Adrenal gland (tissue), 12 donors: ENCODE measurements around the gene ADARB2. TPM values are rescaled to one million over a fixed set of nuclear protein-coding genes. Genes with fewer than 3 reads are reported as not detected.

Source experiments
- DNase-seq, 7 donors: peaks; one replicate each; pipeline ENCODE4 v3.0.0-alpha.2; 2019 to 2020
- H3K27ac ChIP-seq, 5 donors: fragments of 200-600 bp; sonication (generic) in 4 of 5; 1 replicate in 3 of 5; 2 replicates in 2 of 5; pipeline versions ENCODE4 v1.5.1 to v1.8.0; 2016 to 2020; ENCODE audit warnings: mild to moderate bottlenecking in 1 of 5
- H3K27me3 ChIP-seq: fragments of 200-600 bp; 2 replicates; pipeline ENCODE4 v1.8.0; 2021
- H3K36me3 ChIP-seq, 2 donors: fragments of 200-600 bp; replicated peaks in 1 of 2; 1 replicate in 1 of 2; 2 replicates in 1 of 2; pipeline versions ENCODE4 v1.5.1 to v1.8.0; 2018 to 2022
- H3K4me1 ChIP-seq, 2 donors: fragments of 200-600 bp; replicated peaks in 1 of 2; 1 replicate in 1 of 2; 2 replicates in 1 of 2; pipeline versions ENCODE4 v1.5.1 to v1.8.0; 2018 to 2021
- H3K4me3 ChIP-seq, 4 donors: fragments of 200-600 bp; sonication (generic) in 3 of 4; one replicate each; pipeline ENCODE4 v1.5.1; 2016 to 2018
- H3K9me3 ChIP-seq, 3 donors: fragments of 200-600 bp; sonication (generic) in 1 of 3; replicated peaks in 1 of 3; 1 replicate in 2 of 3; 2 replicates in 1 of 3; pipeline versions ENCODE4 v1.5.1 to v1.8.0; 2016 to 2021
- POLR2A ChIP-seq, 2 donors: fragments of 450-650 bp; IDR thresholded peaks; one replicate each; pipeline ENCODE4 v1.6.1; 2017; ENCODE audit warnings: antibody characterized with exemption in 2 of 2, mild to moderate bottlenecking in 2 of 2, moderate library complexity in 1 of 2
- WGBS, 4 donors: extraction: QIAGEN DNeasy Blood & Tissue Kit in 2 of 4; methylation state at CpG; one replicate each; pipeline versions ENCODE4 v1.1.5 to v1.1.7; 2013 to 2017; 5-methylcytosine and 5-hydroxymethylcytosine counted together
- intact Hi-C, 2 donors: fragments of 100-400 bp; cut with DNase I; formaldehyde crosslinking; loops; one replicate each; pipeline versions ENCODE4 v1.14.1 to v1.15.0; 2022 to 2023
- polyA plus RNA-seq, 3 donors: library from polyadenylated mRNA; stranded (reverse); fragments of 200-250 nt in 2 of 3; fragments of 350-450 nt in 1 of 3; fragmentation: Illumina TruSeq in 1 of 3; extraction: RNeasy Lipid Tissue Mini Kit (QIAGEN cat#74804) in 1 of 3; gene quantifications; one replicate each; pipeline ENCODE4 v1.2.3, GENCODE V29; 2013 to 2014
- total RNA-seq, 9 donors: library from RNA; depleted of rRNA in 4 of 9; stranded (reverse); fragments of >200 nt in 4 of 9; fragments of 120-200 nt in 1 of 9; fragmentation: NEBNext Ultra II Directional in 1 of 9; extraction: Animal tissue kit (Norgen Biotek cat#: 25700) in 1 of 9; gene quantifications; one replicate each; pipeline versions ENCODE4 v1.1.0 to v1.2.4, GENCODE V29; 2013 to 2023
- TF ChIP-seq, protein P1 (sequence below), 6 experiments: fragments of 450-650 bp in 4 of 6; fragments of 200-600 bp in 2 of 6; sonication (generic) in 1 of 6; IDR thresholded peaks; 1 replicate in 5 of 6; 2 replicates in 1 of 6; pipeline versions ENCODE4 v1.5.1 to v1.8.0; 2016 to 2021; ENCODE audit warnings: antibody characterized with exemption in 6 of 6, mild to moderate bottlenecking in 2 of 6, moderate library complexity in 1 of 6
- donor health status: healthy with polysubstance abuse.
- donor health status: Bipolar disorder and iron deficiency.
- donor health status: DM: yes; HTN: yes; CAD: no.
- donor health status: DM: no; HTN: no; CAD: no.
- donor health status: DM: no; HTN: no; CAD: no.
- donor health status: DM: yes; HTN: yes; CAD: no.

The ADARB2 gene
- total and polyA plus RNA-seq, 12 donors: 0.14 to 3.1 (median 0.91) TPM

DNA sequence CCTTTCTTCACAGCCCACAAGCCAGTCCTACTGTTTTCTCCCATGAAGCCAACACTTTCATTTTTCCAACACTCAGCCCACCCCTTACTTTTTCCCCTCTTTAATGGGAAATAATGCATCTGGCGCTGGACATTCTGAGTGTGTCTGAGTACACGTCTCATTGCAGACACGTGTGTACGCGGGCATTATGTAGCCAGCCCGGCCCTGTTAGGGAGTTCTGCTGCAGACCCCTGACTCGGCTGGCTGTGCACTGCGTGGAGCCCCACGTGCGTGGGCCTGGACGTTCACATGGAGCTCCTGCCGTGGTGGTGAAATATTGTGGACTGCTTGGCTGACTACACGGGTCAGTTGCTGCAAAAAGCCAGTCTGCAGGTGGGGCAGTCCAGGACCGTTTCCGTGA is 233.0 kb downstream of the ADARB2 start:
- Histone ChIP-seq H3K27ac (no peak overlapping the region), H3K4me1 (no peaks in the 10 kb centered on the region), H3K9me3 (no peaks in the 10 kb centered on the region), H3K4me3 (no peak overlapping the region), H3K27me3 (peaks cover 4% of the 10 kb centered on the region), H3K36me3 (no peaks in the 10 kb centered on the region)
- 72 to 82% (median 78%) methylated on average over 15 of the region's 15 CpGs for WGBS, 4 donors
- intact Hi-C loops: no loop called here
- no peak for DNase-seq
- no peak for TF ChIP-seq POLR2A (IDR thresholded peaks at IDR 0.05)
- TF ChIP-seq, protein P1, sequence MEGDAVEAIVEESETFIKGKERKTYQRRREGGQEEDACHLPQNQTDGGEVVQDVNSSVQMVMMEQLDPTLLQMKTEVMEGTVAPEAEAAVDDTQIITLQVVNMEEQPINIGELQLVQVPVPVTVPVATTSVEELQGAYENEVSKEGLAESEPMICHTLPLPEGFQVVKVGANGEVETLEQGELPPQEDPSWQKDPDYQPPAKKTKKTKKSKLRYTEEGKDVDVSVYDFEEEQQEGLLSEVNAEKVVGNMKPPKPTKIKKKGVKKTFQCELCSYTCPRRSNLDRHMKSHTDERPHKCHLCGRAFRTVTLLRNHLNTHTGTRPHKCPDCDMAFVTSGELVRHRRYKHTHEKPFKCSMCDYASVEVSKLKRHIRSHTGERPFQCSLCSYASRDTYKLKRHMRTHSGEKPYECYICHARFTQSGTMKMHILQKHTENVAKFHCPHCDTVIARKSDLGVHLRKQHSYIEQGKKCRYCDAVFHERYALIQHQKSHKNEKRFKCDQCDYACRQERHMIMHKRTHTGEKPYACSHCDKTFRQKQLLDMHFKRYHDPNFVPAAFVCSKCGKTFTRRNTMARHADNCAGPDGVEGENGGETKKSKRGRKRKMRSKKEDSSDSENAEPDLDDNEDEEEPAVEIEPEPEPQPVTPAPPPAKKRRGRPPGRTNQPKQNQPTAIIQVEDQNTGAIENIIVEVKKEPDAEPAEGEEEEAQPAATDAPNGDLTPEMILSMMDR (IDR thresholded peaks at IDR 0.05): no peak

DNA sequence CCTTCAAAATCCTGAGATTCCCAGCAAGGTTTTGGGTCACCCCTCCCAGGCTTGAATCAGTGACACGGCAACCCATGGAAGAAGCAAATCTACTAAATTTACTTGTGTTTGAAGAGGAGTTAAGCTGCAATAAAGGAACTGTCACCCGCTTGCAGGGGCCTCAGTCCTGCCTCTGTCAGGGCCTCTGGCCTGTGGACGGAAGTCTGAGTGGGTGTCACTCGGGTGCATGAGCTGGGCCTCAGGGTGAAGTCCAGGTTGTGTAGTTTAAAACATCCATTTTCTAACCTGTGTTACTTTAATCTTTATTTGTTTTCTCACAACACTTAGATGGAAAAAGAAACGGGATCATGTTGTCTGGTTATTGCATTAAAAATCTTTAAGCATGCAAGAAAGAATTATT is 234.9 kb downstream of the ADARB2 start:
- DNase-seq: no peak
- WGBS, 4 donors: 66 to 92% (median 68%) methylated on average over 5 of the region's 5 CpGs
- intact Hi-C loops: no loop called here
- no peaks in the 10 kb centered on the region for H3K9me3 ChIP-seq
- no peak overlapping the region for H3K4me3 ChIP-seq
- no peaks in the 10 kb centered on the region for H3K36me3 ChIP-seq
- H3K4me1 ChIP-seq: no peaks in the 10 kb centered on the region
- no peak overlapping the region for H3K27ac ChIP-seq
- H3K27me3 ChIP-seq: peaks cover 4% of the 10 kb centered on the region
- TF ChIP-seq POLR2A (IDR thresholded peaks at IDR 0.05): no peak
- TF ChIP-seq, protein P1 (IDR thresholded peaks at IDR 0.05): no peak

DNA sequence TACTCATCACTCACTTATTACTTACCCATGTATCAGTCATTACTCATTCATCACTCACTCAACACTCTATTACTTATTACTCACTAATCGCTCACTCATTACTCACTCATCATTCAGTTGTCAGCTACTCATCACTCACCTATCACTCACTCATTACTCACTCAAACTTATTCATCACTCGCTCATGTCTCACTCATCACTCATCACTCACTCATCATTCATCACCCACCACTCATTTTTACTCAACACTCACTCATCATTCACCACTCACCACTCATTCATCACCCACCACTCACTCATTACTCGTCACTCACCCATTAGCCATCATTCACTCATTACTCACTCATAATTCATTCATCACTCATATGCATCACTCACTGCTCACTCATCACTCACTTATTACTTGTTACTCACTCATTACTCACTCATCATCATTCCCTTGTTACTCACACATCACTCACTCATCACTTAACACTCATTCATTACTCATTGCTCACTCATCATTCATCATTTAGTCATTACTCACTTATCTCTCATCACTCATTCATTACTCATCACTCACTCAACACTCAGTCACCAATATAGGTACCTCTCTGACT is 237.9 kb downstream of the ADARB2 start:
- no peak for TF ChIP-seq POLR2A (IDR thresholded peaks at IDR 0.05)
- TF ChIP-seq, protein P1 (IDR thresholded peaks at IDR 0.05): no peak

DNA sequence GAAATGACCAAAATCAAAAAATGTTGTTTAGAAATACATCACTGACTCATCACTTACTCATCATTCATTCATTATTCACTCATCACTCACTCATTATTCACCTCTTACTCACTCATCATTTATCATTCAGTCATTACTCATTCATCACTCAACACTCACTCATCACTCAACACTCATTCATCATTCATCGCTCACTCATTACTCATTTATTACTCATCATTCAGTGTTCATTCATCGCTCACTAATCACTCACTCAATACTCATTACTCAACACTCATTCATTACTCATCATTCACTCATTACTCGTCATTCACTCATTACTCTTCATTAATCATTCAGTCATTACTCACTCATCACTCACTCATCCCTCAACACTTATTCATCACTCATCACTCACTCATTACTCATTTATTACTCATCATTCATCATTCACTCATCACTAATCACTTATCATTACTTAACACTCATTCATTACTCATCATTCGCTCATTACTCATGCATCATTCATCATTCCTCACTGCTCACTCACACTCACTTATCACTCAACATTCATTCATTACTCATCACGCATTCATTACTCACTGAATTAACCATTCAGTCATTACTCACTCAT is 238.5 kb downstream of the ADARB2 start:
- Histone ChIP-seq H3K4me1 (no peaks in the 10 kb centered on the region), H3K9me3 (no peaks in the 10 kb centered on the region), H3K27ac (no peak overlapping the region), H3K36me3 (no peaks in the 10 kb centered on the region), H3K27me3 (no peaks in the 10 kb centered on the region), H3K4me3 (no peak overlapping the region)
- intact Hi-C loops: no loop called here
- no peak for DNase-seq
- WGBS, 4 donors: 53 to 60% (median 56%) methylated on average over 5 of the region's 5 CpGs
- TF ChIP-seq, protein P1 (IDR thresholded peaks at IDR 0.05): no peak
- TF ChIP-seq POLR2A (IDR thresholded peaks at IDR 0.05): no peak

More for the DNA sequence above, 237.9 kb downstream of the ADARB2 start:
- Histone ChIP-seq H3K27ac (no peak overlapping the region), H3K4me1 (no peaks in the 10 kb centered on the region), H3K4me3 (no peak overlapping the region), H3K27me3 (no peaks in the 10 kb centered on the region), H3K36me3 (no peaks in the 10 kb centered on the region), H3K9me3 (no peaks in the 10 kb centered on the region)
- DNase-seq: no peak
- WGBS, 4 donors: 64 to 69% (median 67%) methylated on average over 3 of the region's 3 CpGs
- intact Hi-C loops: no loop called here
